HepG2 (cell line): ENCODE results near the gene JHY. TPM values are rescaled to one million over a fixed set of nuclear protein-coding genes. Genes with fewer than 3 reads are reported as not detected.
"Not testable (repeated sequence)": the region's sequence is repeated elsewhere in the genome, so short reads cannot be mapped to it uniquely, and the experiment has no call there.

ENCODE experiments used
- ATAC-seq: fragments of 200-7000 bp; cut with Tn5 transposase; 3 replicates; pipeline ENCODE4 v1.9.1; 2020; ENCODE audit warnings: mild to moderate bottlenecking, moderate library complexity
- BruUV-seq: library from RNA; stranded (reverse); fragments of 400-500 nt; replicated peaks from 2 replicates; lab custom pipeline; 2021; lab: Mats Ljungman, UMichigan
- CTCF ChIA-PET: fragments of 300-600 bp; formaldehyde crosslinking; extraction: SDS; loops from one replicate; lab custom pipeline; 2021; ENCODE audit warnings: low total read pairs, inconsistent platforms, low intra/inter-chr PET ratio; lab: Yijun Ruan, JAX
- POLR2A ChIA-PET: fragments of 350-600 bp; sonication (Branson Sonifier 250); formaldehyde crosslinking; loops from one replicate; lab custom pipeline; 2020; ENCODE audit warnings: antibody characterized with exemption, inconsistent platforms; lab: Yijun Ruan, JAX
- DNase-seq: peaks from one replicate; pipeline ENCODE4 v3.0.0-alpha.2; 2015; ENCODE audit warnings: low spot score
- FAIRE-seq: peaks from 3 replicates; lab custom pipeline; 2011; peaks lifted over from hg19 to GRCh38; lab: Jason Lieb, UNC
- H2AFZ ChIP-seq: one replicate; pipeline ENCODE4 v1.6.1; 2011; ENCODE audit warnings: low read length, inconsistent platforms
- H3K27ac ChIP-seq: fragments of 300-600 bp; 3 replicates; pipeline ENCODE4 v1.8.0; 2011; ENCODE audit warnings: mixed run types, mild to moderate bottlenecking, mixed read lengths, low read length, inconsistent platforms; ENCODE audit not compliant: insufficient read depth; ENCODE audit errors: extremely low read length
- H3K27me3 ChIP-seq, 2 experiments: fragments of 200-600 bp in 1 of 2; 2 replicates in 1 of 2; 3 replicates in 1 of 2; pipeline versions ENCODE4 v1.6.0 to v1.8.0; 2011; ENCODE audit warnings: low read length in 2 of 2, mild to moderate bottlenecking in 2 of 2, moderate library complexity in 2 of 2, inconsistent platforms in 1 of 2; ENCODE audit not compliant: insufficient read depth in 2 of 2, control insufficient read depth in 1 of 2
- H3K36me3 ChIP-seq, 2 experiments: fragments of 200-600 bp in 1 of 2; replicated peaks in 1 of 2; 2 replicates in 1 of 2; 3 replicates in 1 of 2; pipeline versions ENCODE4 v1.5.1 to v1.8.0; 2011; ENCODE audit warnings: low read length in 2 of 2, inconsistent platforms in 1 of 2; ENCODE audit not compliant: insufficient read depth in 2 of 2, control insufficient read depth in 1 of 2
- H3K4me1 ChIP-seq: 2 replicates; pipeline ENCODE4 v1.5.1; 2012; ENCODE audit warnings: low read length, inconsistent platforms; ENCODE audit not compliant: insufficient read depth
- H3K4me2 ChIP-seq: 2 replicates; pipeline ENCODE4 v1.6.0; 2011; ENCODE audit warnings: low read depth, low read length, inconsistent platforms
- H3K4me3 ChIP-seq, 3 experiments: fragments of 200-600 bp in 1 of 3; sonication (generic), shearing (Covaris generic) in 1 of 3; replicated peaks in 1 of 3; 2 replicates each; pipeline ENCODE4 v1.5.1; 2011 to 2016; ENCODE audit warnings: low read length in 3 of 3, inconsistent platforms in 2 of 3, low read depth in 2 of 3, mild to moderate bottlenecking in 2 of 3, control low read depth in 1 of 3, mixed read lengths in 1 of 3; ENCODE audit not compliant: insufficient read depth in 1 of 3
- H3K79me2 ChIP-seq: one replicate; pipeline ENCODE4 v1.6.1; 2011; ENCODE audit warnings: low read length, inconsistent platforms; ENCODE audit not compliant: insufficient read depth
- H3K9ac ChIP-seq: 2 replicates; pipeline ENCODE4 v1.6.0; 2011; ENCODE audit warnings: mild to moderate bottlenecking, low read depth, low read length, inconsistent platforms; ENCODE audit not compliant: insufficient read depth
- H3K9me3 ChIP-seq: 2 replicates; pipeline ENCODE4 v1.5.1; 2012; ENCODE audit warnings: mild to moderate bottlenecking, low read length
- H4K20me1 ChIP-seq: 2 replicates; pipeline ENCODE4 v1.6.0; 2011; ENCODE audit warnings: inconsistent platforms, mild to moderate bottlenecking, low read length, moderate library complexity; ENCODE audit not compliant: insufficient read depth
- BRF2 ChIP-seq: sonication (generic); formaldehyde crosslinking; IDR thresholded peaks from 2 replicates; pipeline ENCODE4 v1.8.1; 2022; ENCODE audit warnings: mild to moderate bottlenecking, missing genetic modification reagents
- CC2D1A ChIP-seq: sonication (generic); formaldehyde crosslinking; IDR thresholded peaks from 2 replicates; pipeline ENCODE4 v1.8.1; 2023; ENCODE audit warnings: mild to moderate bottlenecking, missing genetic modification reagents
- E2F1 ChIP-seq: sonication (generic); formaldehyde crosslinking; IDR thresholded peaks from 2 replicates; pipeline ENCODE4 v1.5.0; 2020; ENCODE audit warnings: missing genetic modification reagents
- SRSF9 ChIP-seq: fragments of 200-400 bp; formaldehyde crosslinking; IDR thresholded peaks from 2 replicates; pipeline ENCODE4 v1.6.1; 2018; ENCODE audit warnings: borderline replicate concordance, mild to moderate bottlenecking, low read depth, low read length; ENCODE audit not compliant: insufficient read depth, poor library complexity, severe bottlenecking
- TSC22D2 ChIP-seq: sonication (generic); formaldehyde crosslinking; IDR thresholded peaks from 2 replicates; pipeline ENCODE4 v1.5.1; 2020; ENCODE audit warnings: missing genetic modification reagents, mild to moderate bottlenecking, borderline replicate concordance
- U2AF2 ChIP-seq: fragments of 200-400 bp; formaldehyde crosslinking; IDR thresholded peaks from 2 replicates; pipeline ENCODE4 v1.6.1; 2017; ENCODE audit warnings: low read depth, mild to moderate bottlenecking, low read length
- WGBS: methylation state at CpG from one replicate; pipeline ENCODE4 v1.1.6; 2017; ENCODE audit warnings: low lambda C conversion rate; 5-methylcytosine and 5-hydroxymethylcytosine counted together
- in situ Hi-C: cut with HindIII; loops from 2 replicates; pipeline ENCODE4 v1.10.0; 2017; ENCODE audit warnings: low pct_unique_long_range_greater_than_20kb; ENCODE audit not compliant: extremely low pct_ligation_motif_present
- intact Hi-C: fragments of 100-400 bp; cut with micrococcal nuclease; formaldehyde crosslinking; loops from one replicate; pipeline ENCODE4 v1.10.0; 2022; ENCODE audit not compliant: unreplicated experiment
- polyA plus RNA-seq, 8 experiments: library from polyadenylated mRNA; depleted of rRNA in 3 of 8; stranded (reverse) in 7 of 8; unstranded in 1 of 8; fragments of >200 nt; fragmentation: Illumina TruSeq in 4 of 8; extraction: Trizol in 4 of 8; gene quantifications; 2 replicates each; pipeline versions ENCODE4 v1.2.1 to v1.2.3, GENCODE V29; 2011 to 2016; ENCODE audit warnings: low read depth in 4 of 8, missing spikeins in 1 of 8, mixed read lengths in 1 of 8; ENCODE audit not compliant: insufficient read depth in 1 of 8
- total RNA-seq, 5 experiments: library from RNA; depleted of rRNA; stranded (reverse); fragments of >200 nt; fragmentation: Illumina TruSeq; extraction: Trizol; gene quantifications; 2 replicates each; pipeline ENCODE4 v1.2.3, GENCODE V29; 2016; ENCODE audit warnings: low read depth in 1 of 5

Gene JHY
- total and polyA plus RNA-seq, 2 of the 13 experiments (the other 11 are each of a cell fraction or from before 2014, with no cell fraction given) = not detected

- TF ChIP-seq TSC22D2 (CRISPR knock-in tag) (no peak), CC2D1A (no peak), E2F1 (CRISPR knock-in tag) (no peak), BRF2 (CRISPR knock-in tag) (no peak)
Measured at GRCh38 chr11:122862091-122862490, 20.5 kb upstream of the JHY start (continued).

GRCh38 chr11:122863154-122863553 lies 19.4 kb upstream of the JHY start:
- FAIRE-seq, H3K4me1 ChIP-seq, H4K20me1 ChIP-seq, H3K9me3 ChIP-seq, H3K4me3 ChIP-seq, H3K4me2 ChIP-seq, H3K27ac ChIP-seq, H3K36me3 ChIP-seq, H3K79me2 ChIP-seq, H2AFZ ChIP-seq, ATAC-seq, H3K9ac ChIP-seq, H3K27me3 ChIP-seq, DNase-seq, BruUV-seq: not testable (repeated sequence)
- intact Hi-C loops (loop anchor here (1.0 kb wide), 2 partner anchors 160 to 191 kb away; no protein-coding TSS in a partner anchor), in situ Hi-C loops (loop anchor here (10.0 kb wide), 1 partner anchor 162 kb away; no protein-coding TSS in a partner anchor)
- ChIA-PET CTCF (interaction anchor here (1.1 to 1.6 kb wide), 2 partner anchors 160 to 190 kb away, joined by 3 to 13 read pairs; no protein-coding TSS in a partner anchor), POLR2A (interaction anchor here (0.8 kb wide), 1 partner anchor 199 kb away, joined by 3 read pairs; the partner anchor contains the start of gene HSPA8)
- 0 out of 2 replicates have a peak, but pooled peaks have one; percentile 74 for TF ChIP-seq U2AF2
- peak; percentile 59 for TF ChIP-seq SRSF9
- WGBS = 0% methylated on average over 1 of the region's 1 CpG
